RPMI7951 (cell line): Measurements from ENCODE around the gene KCNC4. TPM values are rescaled to one million over a fixed set of nuclear protein-coding genes. Genes with fewer than 3 reads are reported as not detected.

Source experiments
- DNase-seq: peaks from one replicate; pipeline ENCODE4 v3.0.0-alpha.2; 2012; ENCODE audit warnings: low read depth
- total RNA-seq: library from RNA; depleted of rRNA; stranded (reverse); fragments of >200 nt; shearing (Covaris generic); gene quantifications from 2 replicates; pipeline ENCODE4 v1.2.3, GENCODE V29; 2014

KCNC4 gene
- total RNA-seq, 1 experiment from 2014 or later: 0.84 TPM

DNA sequence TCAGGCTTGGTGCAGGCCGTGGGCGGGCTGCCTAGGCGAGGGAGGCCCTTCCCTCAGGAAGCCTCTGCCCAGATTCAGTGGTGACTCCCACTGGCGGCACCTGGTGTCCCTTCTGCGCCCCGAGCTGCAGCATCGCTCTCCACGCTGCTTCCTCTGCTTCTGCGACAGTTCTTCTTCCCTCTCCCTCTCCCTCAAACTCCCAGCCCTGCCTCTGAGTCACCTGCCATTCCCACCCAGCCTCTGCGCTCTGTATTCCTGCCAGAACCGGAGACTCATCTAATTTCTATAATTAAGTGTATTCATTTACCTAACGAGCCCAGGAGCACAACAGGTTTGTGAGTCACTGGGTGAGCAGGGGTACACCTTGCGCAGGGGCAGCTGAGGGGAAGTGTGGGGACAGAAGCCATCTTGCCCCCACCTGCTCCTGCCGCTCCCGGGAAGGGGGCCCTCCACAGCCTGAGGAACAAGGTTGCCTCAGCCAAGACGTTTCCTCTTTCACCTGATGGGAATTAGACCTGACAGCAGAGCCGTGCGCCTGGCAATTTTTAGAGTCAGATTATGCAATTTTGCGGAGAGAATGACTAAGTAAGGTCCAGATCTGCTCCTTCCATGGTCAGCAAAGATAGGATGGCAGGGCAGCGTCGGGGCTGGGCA is 19.4 kb downstream of the KCNC4 start:
- DNase-seq: no peak

DNA sequence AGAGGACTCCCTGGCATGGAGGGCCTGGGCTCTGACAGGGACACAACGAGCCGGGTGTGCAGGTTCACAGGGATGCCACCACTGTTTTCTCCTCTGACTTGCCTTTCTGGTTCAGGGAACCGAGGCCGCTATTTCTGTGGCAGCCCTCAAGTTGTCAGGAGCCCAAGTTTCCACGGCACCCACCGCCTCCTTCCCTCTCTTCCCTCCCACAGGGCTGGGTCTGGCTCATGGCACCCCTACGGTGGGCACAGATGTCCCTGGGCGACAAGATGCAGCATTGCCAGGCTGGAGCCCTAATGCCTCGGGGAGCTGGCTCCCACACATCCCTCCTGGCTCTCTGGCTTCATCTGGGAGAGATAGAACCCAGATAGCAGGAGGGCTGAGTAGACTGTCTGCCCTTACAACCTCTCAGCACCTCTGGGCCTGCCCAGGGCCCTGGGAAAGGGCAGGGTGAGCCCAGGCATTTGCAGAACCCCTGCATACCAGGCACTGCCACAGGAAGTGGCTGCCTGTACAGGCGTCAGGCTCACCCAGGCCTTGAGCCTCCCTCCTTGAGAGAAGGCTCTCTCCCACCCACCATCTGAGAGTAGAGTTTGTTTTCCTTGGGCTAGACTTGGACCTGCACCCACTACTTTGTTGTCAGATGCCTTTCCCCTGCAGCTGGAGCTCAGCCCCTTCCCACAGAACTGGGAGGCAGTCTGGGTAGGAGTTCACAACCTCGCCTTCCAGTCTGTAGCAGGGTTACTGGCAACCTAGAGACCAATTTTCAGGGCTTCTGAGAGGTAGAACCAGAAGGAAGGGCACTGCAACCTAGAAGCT is 20.5 kb downstream of the KCNC4 start:
- DNase-seq: no peak

DNA sequence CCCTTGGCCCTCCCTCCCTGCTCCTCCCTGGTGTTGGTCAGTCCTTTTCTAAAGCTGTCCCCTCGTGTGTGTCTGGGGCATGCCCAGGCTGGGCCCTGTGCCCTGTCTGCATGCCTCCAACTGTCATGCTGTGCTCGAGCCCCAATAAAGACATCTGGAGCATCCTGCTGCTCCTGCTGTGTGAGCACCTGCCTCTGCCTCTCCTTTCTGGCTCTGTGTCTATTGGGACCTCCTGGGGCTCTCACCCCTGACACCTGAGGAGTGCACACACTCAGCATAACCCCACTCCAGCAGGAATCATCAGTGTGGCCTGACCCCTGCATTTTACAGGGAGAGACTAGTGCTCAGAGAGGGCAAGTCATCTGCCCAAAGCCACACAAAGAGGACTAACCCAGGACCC is 23.7 kb downstream of the KCNC4 start:
- DNase-seq: no peak

- DNase-seq: peak; percentile 40
Observed at GRCh38 chr1:110234691-110235090, 24.6 kb downstream of the KCNC4 start.

- DNase-seq: no peak
Observed at GRCh38 chr1:110235181-110235833, 25.2 kb downstream of the KCNC4 start.

DNA sequence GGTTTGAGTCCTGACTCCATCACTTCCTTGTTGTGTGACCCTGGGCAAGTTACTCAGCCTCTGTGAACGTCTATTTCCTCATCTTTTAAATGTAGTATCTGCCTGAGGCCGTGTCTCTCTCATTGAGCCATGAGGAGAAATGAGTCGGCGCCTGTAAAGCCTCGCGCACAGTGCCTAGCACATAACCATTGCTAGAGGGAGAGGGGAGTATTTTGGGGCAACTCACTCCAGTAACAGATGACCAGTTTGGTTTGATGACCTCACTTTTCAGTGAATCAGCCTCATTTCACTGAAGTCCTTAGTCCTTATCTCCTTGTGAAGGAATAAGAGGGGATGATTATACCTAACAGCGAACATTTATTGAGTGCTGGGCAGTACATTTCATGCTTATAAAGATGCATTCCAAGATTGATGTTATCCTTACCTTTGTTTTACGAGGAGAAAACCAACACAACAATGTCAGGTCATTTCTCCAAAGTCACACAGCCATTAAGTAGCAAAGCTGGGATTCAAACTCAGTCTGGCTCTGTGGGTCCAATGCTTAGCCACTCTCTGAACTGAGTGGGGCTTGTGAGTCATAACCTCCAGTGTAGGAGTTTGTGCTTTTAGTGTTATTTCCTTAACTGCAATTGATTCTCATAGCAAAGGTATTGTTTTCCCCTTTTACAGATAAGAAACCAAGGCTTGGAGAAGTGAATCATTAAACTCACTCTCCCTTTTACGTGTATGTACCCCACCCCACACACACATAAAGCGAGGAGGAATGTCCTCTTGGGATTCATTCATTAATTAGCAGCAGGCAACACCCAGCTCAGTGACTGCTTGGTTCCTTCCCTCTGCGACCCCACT is 25.9 kb downstream of the KCNC4 start:
- DNase-seq: peak; percentile 87

DNA sequence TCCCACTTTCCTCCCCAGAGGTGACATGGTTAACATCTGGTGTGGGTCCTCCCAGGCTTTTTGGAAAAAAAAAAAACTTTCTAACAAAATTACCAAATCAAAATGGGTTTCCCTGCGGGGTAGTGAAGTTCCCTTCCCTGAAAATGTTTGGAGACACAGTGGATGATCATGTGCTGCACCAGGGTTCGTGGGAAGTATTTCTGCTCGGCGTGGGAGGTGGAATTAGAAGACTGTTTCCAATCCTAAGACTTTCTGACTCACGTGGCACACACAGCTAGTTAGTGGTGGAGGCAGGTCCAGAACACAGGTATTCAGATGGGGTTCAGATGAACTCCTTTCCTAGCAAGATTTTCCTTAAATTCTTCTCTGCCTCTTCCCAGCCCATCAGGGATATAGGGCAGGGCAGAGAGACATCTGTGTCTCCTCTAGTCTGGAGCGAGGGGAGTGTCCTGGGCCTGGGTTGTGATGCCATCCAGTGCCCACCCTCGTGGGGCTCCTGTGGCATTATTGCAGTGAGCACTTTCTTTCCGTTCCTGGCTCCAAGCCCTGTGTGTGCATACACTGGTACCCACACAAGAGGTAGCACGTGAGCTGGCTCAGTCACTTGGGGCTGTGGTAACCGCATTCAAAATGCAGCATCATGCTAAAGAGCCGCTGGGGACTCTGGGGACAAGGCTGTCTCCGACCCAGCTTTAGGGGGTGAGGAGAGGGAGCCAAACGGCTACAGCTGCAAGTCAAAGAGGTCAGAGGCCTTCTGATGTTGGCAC is 27.5 kb downstream of the KCNC4 start:
- DNase-seq: no peak

GRCh38 chr1:110239441-110240430 is 29.6 kb downstream of the KCNC4 start:
- no peak for DNase-seq

GRCh38 chr1:110240476-110241210 is 30.5 kb downstream of the KCNC4 start:
- DNase-seq: no peak

DNA sequence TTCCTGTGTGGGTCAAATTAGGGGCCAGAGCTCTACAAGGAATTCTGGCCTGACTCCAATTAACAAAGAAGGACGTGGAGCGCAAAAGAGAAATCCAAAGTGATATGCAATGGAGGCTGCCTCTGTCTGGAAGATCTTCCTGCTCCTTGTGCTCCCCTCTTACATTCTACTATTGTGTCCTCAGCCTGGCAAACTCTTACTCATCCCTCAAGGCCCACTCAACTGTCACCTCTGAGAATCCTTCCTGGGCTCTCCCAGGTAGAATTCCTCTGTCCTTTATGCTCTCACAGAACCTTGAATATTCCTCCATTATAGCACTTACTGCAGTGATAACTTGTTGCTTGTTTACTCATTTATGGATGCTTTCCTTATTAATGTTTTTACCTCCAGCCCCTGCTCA is 31.4 kb downstream of the KCNC4 start:
- no peak for DNase-seq

GRCh38 chr1:110242062-110242461 is 31.9 kb downstream of the KCNC4 start:
- no peak for DNase-seq

- no peak for DNase-seq
Observed at GRCh38 chr1:110242731-110243130, 32.6 kb downstream of the KCNC4 start.

DNA sequence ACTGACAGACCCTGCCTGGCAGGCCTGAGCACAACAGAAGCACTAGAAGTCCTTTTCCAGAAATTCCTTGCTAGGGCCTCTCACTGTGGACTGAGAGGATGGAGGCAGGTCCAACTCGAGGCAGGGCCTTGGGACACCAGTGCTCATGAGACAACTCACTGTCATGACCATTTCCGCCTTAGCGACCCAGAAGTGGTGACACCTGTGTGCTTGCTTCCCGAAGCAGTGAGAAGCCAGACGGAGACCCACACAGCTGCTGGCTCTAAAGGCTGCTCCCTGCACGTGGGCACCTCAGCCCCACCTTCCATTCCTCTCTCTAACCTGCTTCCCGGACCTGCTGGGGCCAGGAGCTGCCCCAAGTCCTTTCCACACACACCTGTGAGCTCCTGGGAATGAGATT is 33.0 kb downstream of the KCNC4 start:
- DNase-seq: no peak

DNA sequence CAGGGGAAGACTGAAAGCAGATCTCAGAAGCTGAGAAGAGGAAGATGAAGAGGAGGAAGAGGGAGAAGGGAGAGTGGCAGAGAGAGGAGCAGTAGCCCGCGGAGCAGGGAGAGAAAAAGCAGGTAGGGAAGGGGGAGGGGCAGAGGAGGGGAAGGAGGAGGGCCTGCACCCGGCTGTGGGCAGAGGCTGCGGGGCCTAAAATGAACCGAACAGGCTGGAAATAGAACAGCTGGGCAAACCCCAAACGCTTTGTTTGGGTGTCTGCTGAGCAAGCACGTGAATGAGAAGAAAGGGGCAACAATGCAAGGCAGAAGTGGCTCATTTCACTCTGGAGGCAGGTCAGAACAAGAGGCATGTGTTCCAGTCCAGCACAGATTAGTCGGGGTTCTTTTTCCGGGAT is 33.5 kb downstream of the KCNC4 start:
- DNase-seq: no peak

- DNase-seq: no peak
Observed at GRCh38 chr1:110245876-110246620, 35.9 kb downstream of the KCNC4 start.

DNA sequence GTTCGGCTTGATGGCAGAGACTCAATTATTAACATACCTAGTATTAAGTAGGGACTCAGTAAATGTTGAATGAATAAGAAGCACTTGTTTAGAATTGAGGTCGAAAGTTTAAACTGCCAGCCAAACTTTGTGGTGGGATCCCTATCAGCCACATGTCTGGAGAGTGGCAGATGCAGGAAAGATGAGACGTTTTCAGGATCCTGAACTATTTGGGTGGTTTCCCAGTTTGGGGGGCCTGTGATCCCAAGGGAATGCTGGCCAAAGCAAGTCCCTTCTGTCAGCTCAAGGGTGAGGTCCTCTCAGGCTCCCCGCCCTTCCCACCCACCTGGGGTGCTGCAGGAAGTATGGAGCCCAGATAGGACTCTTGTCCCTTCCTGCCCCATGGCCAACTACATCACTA is 38.6 kb downstream of the KCNC4 start:
- no peak for DNase-seq

GRCh38 chr1:110249256-110249655 is 39.1 kb downstream of the KCNC4 start:
- DNase-seq: no peak

DNA sequence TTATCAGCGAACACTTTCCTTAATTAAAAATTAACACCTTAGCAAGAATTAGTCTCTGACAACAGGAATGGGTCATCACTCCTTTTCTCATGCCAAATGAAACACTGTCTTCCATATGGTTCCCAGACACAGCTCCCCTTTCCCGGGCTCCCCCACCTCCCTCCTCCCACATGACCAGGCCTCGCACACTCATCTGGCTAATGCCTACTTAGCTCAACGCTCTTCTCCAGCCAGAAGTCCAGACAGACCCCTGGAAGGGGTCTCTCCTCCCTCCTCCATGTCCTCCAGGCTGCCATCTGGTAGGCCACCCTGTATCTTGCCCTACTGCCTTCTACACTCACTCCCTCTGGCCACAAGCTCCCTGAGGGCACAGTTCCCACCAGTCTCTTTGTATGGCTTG is 39.9 kb downstream of the KCNC4 start:
- no peak for DNase-seq

GRCh38 chr1:110250749-110251148 is 40.6 kb downstream of the KCNC4 start:
- no peak for DNase-seq
